Fibroblast of skin of left biceps (primary cell): ENCODE data around the gene BIRC7.

Experiments used
- DNase-seq, 2 experiments: peaks; one replicate each; pipeline ENCODE4 v3.0.0-alpha.2; 2013; ENCODE audit warnings: low read depth in 2 of 2

Gene BIRC7

DNA sequence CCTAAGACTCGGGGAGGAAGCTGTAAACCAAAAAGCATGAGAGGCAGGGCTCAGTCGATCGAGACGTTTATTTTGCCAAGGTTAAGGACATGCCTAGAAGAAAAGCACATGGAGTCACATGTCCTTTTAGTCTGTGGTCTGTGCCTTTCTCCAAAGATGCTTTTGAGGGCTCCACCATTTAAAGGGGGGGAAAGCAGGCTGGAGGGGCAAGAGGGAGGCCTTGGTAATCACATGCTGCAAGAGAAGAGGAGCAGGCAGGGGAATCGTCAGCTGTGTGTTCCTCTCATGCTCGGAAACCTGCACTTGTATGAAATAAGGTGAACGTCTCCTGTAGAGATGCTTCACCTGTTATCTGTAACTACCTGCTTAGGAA lies 10.6 kb upstream of the BIRC7 start:
- no peak for DNase-seq

DNA sequence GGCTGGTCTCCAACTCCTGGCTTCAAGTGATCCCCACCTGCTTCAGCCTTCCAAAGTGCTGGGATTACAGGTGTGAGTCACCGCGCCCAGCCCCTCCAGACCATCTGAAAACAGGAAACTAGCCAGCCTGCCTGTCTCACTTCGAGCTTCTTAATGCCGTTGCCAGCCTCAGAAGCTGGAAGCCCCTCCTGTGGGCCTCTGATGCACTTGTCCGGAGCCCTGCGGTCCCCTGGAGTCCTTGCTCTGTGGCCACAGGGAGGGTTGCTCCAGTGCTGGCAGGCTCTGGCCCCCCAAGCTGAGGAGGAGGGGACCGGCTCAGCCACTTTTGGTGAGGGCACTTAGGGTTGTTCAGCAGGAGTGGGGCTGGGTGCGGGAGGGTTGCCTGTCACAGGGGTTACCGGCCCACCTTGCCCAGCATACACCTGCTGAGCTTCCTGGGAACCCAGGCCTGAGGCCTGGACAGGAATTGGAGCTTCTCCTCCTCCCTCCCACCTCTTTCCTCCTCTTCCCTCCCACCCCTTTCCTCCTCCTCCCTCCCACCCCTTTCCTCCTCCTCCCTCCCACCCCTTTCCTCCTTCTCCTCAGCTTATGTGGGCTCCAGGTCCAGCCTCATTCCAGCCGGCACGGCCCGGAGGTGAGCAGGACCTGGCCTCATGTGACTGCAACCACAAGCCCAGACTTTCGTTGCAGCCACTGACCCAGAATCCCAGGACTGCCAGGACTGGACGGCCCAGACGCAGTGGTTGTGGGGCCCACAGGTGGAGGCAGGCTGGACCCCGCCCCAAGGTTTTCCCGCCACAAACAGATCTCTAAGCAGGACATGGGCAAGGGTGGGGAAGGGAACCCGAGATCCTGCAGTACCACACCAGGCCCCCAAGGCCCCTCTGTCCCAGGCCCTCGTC lies 9.4 kb upstream of the BIRC7 start:
- DNase-seq, result no peak

DNA sequence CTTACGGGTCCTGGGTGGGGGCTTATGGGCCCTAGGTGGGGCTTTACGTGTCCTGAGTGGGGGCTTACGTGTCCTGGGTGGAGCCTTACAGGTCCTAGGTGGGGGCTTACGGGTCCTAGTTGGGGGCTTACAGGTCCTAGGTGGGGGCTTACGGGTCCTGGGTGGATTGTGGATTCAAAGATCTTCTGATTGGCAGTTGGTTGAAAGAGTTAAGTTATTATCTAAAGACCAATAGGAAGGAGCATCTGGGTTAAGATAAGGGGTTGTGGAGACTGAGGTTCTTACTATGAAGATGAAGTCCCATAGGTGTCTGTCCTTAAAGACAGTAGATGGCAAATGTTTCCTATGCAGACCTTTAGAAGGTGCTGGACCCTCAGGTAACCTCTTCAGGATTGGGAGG lies 8.4 kb upstream of the BIRC7 start:
- DNase-seq, result no peak

DNA sequence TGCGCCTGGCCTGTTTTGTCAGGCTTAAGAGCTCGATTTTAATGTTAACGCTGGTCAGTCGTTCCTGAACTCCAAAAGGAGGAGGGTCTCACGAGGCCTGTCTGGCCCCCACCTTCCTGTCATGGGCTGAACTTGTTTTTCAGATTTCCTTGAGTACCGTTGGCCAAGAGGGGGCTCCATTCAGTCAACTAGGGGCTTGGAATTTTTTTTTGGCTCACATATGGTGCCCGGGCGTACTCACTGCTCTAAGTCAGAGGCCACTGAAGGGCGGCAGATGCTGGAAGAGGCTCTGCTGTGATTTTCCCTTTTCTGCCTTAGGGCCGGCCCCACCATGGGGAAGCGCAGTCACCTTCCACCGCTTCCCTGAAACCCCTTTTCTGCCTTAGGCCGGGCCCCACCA lies 6.9 kb upstream of the BIRC7 start:
- no peak for DNase-seq

DNA sequence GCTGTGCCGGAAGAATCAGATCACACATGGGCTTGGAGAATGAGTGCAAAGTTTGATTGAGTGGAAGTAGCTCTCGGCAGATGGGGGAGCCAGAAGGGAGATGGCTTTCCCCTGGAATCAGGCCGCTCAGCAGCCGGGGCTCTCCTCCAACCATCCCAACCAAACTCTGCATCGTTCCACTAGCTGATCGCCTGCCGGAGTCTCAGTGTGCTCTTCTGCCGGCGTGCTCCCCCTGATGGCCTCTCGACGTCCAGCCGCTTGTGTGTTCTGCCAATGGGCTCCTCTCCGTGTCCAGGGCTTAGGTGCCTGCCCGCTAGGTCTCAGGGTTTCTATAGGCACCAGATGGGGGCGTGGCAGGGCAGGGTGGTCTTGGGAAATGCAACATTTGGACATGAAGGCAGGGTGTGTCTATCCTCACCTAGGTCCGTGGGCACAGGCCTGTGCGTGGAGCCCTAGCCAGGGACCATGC lies 4.9 kb upstream of the BIRC7 start:
- no peak for DNase-seq

DNA sequence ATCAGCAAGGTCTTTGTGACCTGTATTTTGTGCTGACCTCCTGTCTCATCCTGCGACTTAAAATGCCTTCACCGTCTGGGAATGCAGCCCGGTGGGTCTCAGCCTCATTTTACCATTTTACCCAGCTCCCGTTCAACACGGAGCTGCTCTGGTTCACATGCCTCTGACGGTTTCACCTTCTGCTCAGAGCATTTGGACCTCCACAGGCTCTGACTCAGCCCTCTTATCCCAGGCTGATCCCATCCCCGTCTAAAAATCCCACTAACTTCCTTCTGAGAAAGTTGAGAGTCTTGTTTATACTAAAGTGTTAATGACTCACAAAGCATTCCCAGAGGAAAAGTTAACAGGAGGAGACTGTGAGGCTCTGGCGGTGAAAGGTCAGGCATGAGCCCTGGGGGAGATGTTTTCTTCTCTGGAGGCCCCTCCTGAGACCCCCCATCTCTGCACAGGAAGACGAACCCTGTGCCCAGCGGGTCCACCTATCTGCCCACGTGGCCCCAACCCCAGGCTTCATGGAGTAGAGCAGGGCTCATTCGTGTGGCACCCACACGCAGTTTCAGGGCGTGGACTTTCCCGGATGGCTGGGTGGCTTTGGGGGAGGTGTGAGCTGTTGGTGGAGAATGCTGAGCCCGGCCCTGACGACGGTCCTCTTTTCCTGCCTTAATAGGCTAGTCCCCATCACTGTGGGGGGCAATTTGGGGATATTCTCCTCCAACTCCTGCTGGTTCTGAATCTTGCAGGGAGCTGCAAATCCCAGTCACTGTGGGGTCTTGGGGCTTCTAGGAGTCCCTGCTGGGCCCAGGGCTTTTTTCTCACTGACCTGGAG lies 3.3 kb upstream of the BIRC7 start:
- peak; percentile 69 for DNase-seq

DNA sequence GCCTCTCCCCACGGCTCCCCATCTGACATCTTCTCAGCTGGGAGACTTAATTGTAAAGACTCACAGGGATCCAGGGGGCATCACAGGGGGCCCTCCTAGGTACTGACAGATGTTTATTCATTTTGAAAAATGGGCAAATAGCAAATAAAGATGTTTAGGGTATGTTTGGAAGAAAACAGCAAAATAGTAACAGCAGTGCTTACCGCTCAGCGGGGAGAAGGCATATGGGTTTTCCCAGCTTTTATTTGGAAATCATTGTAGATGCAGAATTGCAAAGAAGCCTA lies 2.7 kb upstream of the BIRC7 start:
- DNase-seq, result no peak

DNA sequence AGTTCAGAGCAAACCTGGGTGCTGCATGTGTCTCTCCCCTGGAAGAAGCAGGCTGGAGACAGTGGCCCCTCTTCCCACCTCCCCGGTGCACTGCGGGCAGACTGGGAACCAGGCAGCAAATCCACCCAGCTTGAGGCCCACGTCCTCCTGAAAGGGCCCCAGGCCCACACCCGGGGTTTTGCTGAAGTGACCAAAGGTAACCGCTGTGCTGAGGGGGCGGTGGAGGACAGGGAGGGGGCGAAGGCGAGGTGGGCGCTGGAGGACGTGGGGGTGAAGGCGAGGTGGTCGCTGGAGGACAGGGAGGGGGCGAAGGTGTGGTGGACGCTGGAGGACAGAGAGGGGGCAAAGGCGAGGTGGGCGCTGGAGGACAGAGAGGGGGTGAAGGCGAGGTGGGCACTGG lies 1.8 kb upstream of the BIRC7 start:
- no peak for DNase-seq

DNA sequence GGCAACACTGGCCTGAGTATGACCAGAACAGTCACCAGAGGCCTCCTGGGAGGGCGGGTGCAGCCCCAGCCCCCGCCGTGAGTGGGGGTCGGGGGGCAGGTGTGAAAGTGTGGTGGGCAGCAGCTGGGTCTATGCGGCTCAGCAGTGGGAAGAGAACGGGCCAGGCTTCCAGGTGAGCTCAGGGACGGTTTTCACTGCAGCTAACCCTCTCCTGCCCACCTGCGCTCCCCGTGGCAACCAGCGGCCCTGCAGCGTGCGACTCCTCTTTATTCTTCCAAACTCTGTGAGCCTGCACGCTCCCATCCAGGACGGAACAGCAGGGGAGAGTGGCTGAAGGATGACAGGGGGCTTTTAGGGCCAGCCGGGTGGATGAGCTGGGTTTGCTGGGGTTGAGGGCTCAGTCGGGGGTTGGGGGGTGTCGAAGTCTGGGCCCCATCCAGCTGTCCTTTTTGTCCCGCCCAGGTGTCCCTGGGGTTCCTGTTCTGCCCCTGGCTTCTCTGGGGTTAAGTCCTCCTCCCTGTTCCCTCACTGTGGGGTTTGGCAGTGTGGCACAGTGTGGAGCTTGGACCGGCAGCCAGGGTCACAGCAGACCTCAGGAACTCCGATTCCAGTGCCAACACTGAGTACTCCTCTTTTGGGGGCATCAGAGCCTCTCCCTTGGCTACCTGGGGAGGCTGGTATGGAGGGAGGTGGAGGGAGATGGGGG lies 859 bp upstream of the BIRC7 start:
- no peak for DNase-seq

DNA sequence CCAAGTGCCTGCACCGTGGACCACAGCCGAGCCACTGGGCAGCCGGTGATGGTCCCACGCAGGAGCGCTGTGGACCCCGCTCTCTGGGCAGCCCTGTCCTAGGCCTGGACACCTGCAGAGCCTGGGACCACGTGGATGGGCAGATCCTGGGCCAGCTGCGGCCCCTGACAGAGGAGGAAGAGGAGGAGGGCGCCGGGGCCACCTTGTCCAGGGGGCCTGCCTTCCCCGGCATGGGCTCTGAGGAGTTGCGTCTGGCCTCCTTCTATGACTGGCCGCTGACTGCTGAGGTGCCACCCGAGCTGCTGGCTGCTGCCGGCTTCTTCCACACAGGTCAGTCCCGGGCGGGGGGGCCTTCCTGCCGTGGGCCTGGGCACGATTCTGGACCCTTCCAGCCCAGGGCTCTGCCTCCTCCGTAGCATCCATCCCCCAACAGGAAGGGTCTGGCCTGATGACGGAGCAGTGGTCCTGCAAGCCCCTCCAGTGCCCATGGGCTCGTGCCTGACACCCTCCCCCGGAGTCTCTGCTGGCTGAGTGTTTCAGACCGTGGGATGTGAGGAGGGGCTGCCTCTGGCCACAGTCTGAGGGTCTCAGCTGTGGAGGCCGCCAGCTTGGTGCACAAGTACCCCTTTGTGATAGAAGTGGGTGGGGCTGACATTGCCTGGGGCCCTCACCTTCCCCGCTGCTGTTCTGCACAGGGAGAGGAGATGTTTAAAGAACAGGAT lies 572 bp downstream of the BIRC7 start:
- no peak for DNase-seq

DNA sequence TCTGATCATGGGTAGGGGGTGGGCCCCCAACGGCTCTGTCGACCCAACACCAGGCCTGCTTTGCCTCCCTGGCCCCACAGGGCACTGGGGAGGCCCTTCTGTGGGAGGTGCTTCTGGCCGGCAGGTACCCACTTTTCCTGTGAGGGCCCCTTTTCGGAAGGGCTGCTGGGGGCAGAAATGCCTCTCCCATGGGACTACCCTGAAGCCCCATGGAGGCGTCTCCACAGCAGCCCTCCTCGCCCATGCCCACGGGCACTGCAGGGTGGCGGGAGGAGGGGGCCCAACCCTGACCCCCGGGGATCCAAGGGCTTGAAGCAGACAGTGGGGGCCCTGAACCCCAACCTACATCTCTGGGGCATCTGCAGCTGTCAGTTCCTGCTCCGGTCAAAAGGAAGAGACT lies 2.3 kb downstream of the BIRC7 start:
- no peak for DNase-seq

DNA sequence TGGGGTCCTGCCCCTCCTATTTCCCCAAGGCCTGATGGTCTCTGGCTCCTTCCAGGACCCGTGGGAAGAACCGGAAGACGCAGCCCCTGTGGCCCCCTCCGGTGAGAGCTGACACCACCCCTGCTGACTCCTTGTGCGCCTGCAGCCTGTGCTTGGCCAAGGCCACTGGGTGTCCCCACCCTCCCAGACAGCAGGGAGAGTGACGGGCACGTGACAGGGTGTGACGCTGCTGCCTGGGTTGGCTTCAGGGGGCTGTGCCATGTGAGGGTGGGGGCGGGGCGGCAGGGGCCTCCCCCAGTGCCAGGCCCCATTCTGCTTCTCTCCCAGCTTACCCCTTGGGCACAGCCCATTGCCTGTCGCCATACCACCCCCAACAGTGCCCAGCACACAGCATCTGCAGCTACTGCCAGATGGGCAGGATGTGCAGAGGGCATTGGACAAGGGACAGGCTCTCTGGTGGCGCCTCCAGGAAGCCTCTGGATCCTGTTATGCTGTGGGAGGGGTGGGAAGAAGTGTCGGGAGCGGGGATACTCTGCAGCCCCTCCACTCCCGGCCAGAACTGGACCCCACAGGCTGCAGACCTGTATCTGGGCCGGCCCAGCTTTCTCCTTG lies 2.9 kb downstream of the BIRC7 start:
- DNase-seq, result no peak

DNA sequence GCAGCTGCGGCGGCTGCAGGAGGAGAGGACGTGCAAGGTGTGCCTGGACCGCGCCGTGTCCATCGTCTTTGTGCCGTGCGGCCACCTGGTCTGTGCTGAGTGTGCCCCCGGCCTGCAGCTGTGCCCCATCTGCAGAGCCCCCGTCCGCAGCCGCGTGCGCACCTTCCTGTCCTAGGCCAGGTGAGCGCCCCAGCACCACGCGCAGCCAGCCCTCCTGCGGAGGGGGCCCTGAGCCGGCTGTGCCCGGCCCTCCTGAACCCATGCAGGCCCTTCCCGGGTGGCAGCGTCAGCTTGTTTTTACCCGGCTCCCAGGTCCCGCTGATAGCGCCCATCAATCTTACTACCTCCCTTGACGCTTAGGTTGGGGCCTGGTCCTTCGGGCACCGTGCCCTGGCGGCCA lies 3.7 kb downstream of the BIRC7 start:
- no peak for DNase-seq

DNA sequence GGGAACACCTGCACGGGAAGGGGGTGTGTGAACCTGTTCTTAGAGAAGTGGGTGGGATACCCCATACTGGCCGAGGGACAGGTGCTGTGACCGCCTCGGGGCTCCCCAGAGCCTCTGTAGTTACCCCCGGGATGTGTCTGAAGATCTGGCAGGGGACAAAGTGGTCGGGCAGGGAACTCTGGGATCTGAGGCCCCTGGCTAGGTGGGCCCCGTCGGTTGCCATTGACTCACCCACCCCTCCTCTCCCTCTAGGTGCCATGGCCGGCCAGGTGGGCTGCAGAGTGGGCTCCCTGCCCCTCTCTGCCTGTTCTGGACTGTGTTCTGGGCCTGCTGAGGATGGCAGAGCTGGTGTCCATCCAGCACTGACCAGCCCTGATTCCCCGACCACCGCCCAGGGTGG lies 4.3 kb downstream of the BIRC7 start:
- no peak for DNase-seq

DNA sequence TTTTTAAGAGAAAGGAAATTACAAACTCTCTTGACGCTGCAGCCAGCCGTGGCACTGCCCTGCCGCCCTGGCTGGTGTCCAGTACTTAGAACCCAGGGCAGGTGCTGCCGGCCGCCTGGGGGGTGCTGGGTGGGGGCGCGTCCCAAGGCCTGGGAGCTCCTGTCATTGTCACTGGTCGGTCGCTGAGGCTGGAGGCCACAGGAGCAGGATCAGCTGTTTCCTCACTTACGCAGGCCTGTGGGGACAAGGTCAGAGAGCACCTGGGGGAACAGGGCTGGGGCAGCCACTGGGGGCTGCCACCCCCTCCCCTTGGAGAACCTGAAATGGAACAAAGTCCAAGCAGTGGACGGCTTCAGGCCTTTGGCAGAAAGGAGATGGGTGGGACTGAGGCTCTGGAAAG lies 5.6 kb downstream of the BIRC7 start:
- DNase-seq, result no peak

DNA sequence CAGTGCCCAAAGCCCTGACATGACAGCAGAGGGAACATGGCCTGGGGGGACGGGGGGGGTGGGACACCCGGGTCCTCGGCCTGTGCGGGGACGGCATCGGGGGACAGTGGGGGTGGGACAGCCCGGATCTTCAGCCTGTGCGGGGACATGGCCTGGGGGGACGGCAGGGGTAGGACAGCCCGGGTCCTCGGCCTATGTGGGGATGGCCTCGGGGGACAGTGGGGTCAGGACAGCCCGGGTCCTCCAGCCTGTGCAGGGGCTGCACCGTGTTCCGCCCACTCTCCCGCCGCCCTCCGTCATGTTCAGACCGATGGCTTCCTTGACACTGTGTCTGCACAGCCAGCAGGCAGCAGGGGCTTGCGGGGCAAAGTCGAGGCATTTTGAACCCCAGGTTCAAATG lies 7.0 kb downstream of the BIRC7 start:
- no peak for DNase-seq

DNA sequence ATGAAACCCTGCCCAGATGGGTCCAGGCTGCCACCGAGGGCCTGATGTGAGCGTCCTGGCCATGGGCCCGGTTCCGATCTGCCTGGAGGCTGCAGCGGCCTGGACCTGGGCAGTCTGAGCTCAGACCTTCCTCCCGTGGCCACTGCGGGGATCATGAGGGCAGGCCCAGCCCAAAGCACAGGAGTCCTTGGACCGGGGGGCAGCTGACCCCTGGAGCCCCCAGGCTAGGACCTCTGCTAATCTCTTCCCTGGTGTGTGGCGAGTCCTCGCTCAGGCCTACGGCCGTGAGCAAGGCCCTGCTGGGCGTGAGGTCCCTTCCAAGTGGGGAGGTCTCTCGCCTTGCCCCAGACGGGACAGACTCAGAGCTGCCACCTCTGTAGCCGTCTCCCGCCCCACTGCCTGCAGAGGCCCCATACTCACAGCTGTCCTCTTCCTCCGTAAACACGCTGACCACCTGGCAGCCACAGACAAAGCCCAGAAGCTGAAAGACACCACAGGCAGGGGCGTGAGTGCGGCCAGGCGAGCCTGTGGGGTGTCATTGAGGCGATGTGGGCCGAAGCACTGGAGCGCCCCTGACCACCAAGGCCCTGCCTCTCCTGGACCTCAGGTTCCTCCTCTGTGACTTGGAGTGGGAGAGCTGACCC lies 8.0 kb downstream of the BIRC7 start:
- no peak for DNase-seq

DNA sequence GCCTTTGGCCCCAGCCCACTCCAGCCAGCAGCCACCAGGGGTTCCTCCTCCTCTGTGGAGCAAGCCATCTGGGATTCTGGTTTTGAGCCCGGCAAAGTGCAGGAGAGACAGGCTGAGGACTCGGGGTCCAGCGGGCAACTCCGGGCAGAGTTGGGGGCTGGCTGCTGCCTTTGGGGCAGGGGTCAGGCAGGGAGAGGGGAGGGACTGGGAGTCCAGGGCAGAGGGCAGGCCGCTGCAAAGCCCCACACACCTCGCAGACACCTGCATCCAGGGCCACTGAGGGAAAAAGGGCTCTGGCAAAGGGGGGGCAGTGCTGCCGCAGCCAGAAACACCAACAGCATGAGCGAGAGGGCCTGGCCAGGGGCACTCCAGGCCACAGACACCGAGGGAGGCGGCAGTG lies 8.8 kb downstream of the BIRC7 start:
- no peak for DNase-seq

DNA sequence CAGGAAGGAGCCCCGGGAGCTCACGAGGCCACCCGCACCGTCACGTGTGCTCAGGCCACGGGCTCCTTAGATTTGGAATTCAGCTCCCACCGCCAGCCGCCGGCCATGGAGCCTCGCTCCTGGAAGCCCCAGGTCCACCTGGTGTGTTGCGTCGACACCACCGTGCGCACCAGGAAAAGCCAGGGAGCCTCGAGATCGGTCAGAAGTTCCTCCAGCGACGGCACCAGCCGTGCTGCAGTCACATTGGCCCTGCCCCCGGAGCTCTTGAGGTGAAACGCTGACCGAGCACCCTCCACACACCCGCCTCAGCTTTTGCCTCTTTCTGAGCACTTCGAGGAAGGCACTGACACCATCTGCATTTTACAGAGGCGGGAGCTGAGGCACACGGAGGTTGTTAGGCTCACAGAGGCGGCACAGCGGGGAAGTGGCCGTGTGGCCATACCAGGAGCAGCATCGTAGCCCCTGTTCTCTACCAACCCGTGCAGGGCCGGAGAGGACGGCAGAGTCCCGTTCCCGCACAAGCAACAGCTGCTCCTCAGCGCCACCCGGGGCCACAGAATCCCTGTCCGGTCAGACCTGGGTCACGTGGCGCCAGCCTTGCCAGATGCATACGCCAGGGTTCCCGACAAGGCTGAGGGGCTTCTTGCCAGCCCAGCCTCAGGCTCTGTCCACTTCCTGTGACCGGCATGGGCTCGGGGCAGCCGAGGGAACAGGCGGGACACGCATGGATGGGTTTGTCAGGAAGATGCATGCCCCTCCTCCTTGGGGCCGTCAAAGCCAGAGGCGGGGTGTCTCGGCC lies 11.0 kb downstream of the BIRC7 start:
- no peak for DNase-seq

DNA sequence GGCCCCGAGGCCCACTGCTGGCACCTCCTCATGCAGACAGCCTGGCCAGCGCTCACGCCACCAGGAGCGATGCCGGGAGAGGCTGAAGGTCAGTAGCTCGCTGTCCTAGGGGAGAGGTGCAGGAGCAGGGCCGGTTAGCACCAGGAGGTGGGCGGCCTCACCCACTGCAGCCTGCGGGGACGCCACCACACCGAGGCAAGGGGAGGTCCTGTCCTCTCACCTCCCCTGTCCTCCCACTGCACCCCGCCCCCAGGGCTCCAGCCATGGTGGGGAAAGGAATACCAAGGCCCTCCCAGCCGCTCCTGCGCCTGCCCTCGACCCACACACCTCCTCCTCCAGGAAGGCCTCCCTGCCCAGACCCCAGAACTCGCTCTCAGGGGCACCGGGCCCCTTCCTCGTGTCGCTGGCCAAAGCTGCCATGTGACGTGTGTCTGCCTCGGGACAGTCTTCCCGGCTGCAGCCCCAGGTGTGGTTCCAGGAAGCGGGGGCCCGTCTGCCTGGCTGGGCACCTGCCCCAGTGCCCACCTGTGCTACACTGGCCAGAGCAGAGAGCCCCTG lies 12.0 kb downstream of the BIRC7 start:
- DNase-seq, result no peak
